K562 (cell line): ENCODE results near the gene SCAPER. TPM values are rescaled to one million over a fixed set of nuclear protein-coding genes. Genes with fewer than 3 reads are reported as not detected.

Source experiments
- ARHGAP35 ChIP-seq: fragments of 450-650 bp; IDR thresholded peaks from 2 replicates; pipeline ENCODE4 v1.6.1; 2018; ENCODE audit not compliant: partially characterized antibody
- C11orf30 ChIP-seq: fragments of 450-650 bp; IDR thresholded peaks from 2 replicates; pipeline ENCODE4 v1.6.1; 2016; ENCODE audit warnings: low read depth, mild to moderate bottlenecking
- CHD1 ChIP-seq: fragments of 200-600 bp; sonication (generic); IDR thresholded peaks from one replicate; pipeline ENCODE4 v1.6.1; 2012; ENCODE audit warnings: mild to moderate bottlenecking, moderate library complexity, low read length, inconsistent platforms
- CREB1 ChIP-seq, 2 experiments: sonication (generic) in 1 of 2; formaldehyde crosslinking in 1 of 2; IDR thresholded peaks; 2 replicates each; pipeline versions ENCODE4 v1.6.1 to v1.8.0; 2012 to 2022; ENCODE audit warnings: inconsistent platforms in 1 of 2, mild to moderate bottlenecking in 1 of 2, missing genetic modification reagents in 1 of 2, moderate library complexity in 1 of 2
- FIP1L1 ChIP-seq: fragments of 200-400 bp; formaldehyde crosslinking; IDR thresholded peaks from 2 replicates; pipeline ENCODE4 v1.6.1; 2018; ENCODE audit warnings: mild to moderate bottlenecking, low read depth, low read length; ENCODE audit not compliant: poor library complexity, severe bottlenecking
- FOXJ3 ChIP-seq: sonication (generic); formaldehyde crosslinking; IDR thresholded peaks from 2 replicates; pipeline ENCODE4 v1.4.0; 2020; ENCODE audit warnings: mild to moderate bottlenecking, missing genetic modification reagents
- FUS ChIP-seq: fragments of 200-400 bp; formaldehyde crosslinking; optimal IDR thresholded peaks from 2 replicates; pipeline ENCODE3; 2017; ENCODE audit warnings: low read depth, low read length
- NELFE ChIP-seq: IDR thresholded peaks from 2 replicates; pipeline ENCODE4 v1.6.1; 2011; ENCODE audit warnings: mild to moderate bottlenecking; ENCODE audit not compliant: insufficient read depth, insufficient read length
- NFRKB ChIP-seq: fragments of 450-650 bp; IDR thresholded peaks from 2 replicates; pipeline ENCODE4 v1.6.1; 2016; ENCODE audit warnings: low read depth
- PHB ChIP-seq: fragments of 250-450 bp; sonication (Bioruptor Pico); IDR thresholded peaks from 2 replicates; pipeline ENCODE4 v1.5.0; 2021
- PHF20 ChIP-seq: fragments of 450-650 bp; IDR thresholded peaks from 2 replicates; pipeline ENCODE4 v1.6.1; 2018; ENCODE audit not compliant: partially characterized antibody
- POLR2A ChIP-seq: fragments of 450-650 bp; conservative IDR thresholded peaks from 2 replicates; pipeline ENCODE4 v1.6.1; 2016
- POLR3A ChIP-seq: IDR thresholded peaks from 2 replicates; pipeline ENCODE4 v1.6.1; 2011; ENCODE audit warnings: borderline replicate concordance, mild to moderate bottlenecking, moderate library complexity; ENCODE audit not compliant: insufficient read length, insufficient read depth; ENCODE audit errors: extremely low read depth
- PYGO2 ChIP-seq: fragments of 450-650 bp; IDR thresholded peaks from 2 replicates; pipeline ENCODE4 v1.6.1; 2016; ENCODE audit warnings: mild to moderate bottlenecking, missing genetic modification characterization, moderate library complexity, missing compliant biosample characterization
- RBM22 ChIP-seq: fragments of 200-400 bp; formaldehyde crosslinking; IDR thresholded peaks from 2 replicates; pipeline ENCODE4 v1.6.1; 2018; ENCODE audit warnings: low read length, low read depth; ENCODE audit not compliant: poor library complexity, severe bottlenecking
- XRCC5 ChIP-seq: fragments of 200-400 bp; formaldehyde crosslinking; IDR thresholded peaks from 2 replicates; pipeline ENCODE4 v1.6.1; 2017; ENCODE audit warnings: low read depth, mild to moderate bottlenecking, low read length
- polyA plus RNA-seq, 8 experiments: library from polyadenylated mRNA; depleted of rRNA in 4 of 8; stranded (reverse) in 5 of 8; unstranded in 3 of 8; fragments of >200 nt; fragmentation: Nextera tagmentation in 2 of 8; fragmentation: Illumina TruSeq in 1 of 8; extraction: Ambion mirVana in 2 of 8; extraction: Trizol in 1 of 8; gene quantifications; 2 replicates each; pipeline versions ENCODE4 v1.2.1 to v1.2.3, GENCODE V29; 2011 to 2014; ENCODE audit warnings: inconsistent platforms in 1 of 8, missing spikeins in 1 of 8
- total RNA-seq, 7 experiments: library from RNA; depleted of rRNA in 6 of 7; stranded (reverse); fragments of >200 nt in 6 of 7; fragmentation: Illumina TruSeq in 2 of 7; extraction: Trizol in 2 of 7; gene quantifications; 2 replicates each; pipeline versions ENCODE4 v1.2.1 to v1.2.3, GENCODE V29; 2011 to 2021; ENCODE audit warnings: low replicate concordance in 1 of 7
- TF ChIP-seq, protein P1 (sequence below): fragments of 450-650 bp; IDR thresholded peaks from 2 replicates; pipeline ENCODE4 v1.6.1; 2016; ENCODE audit warnings: mild to moderate bottlenecking
- TF ChIP-seq, protein P2 (sequence below): fragments of 450-650 bp; IDR thresholded peaks from 2 replicates; pipeline ENCODE4 v1.6.1; 2016; ENCODE audit warnings: borderline replicate concordance
- TF ChIP-seq, protein P3 (sequence below): fragments of 450-650 bp; formaldehyde crosslinking; conservative IDR thresholded peaks from 2 replicates; pipeline ENCODE4 v1.4.0; 2022; ENCODE audit warnings: mild to moderate bottlenecking, missing genetic modification characterization
- TF ChIP-seq, protein P4 (sequence below): fragments of 450-650 bp; conservative IDR thresholded peaks from 2 replicates; pipeline ENCODE4 v1.6.1; 2016; ENCODE audit warnings: missing genetic modification characterization, low read depth, mild to moderate bottlenecking, missing compliant biosample characterization, moderate library complexity

SCAPER gene
- total and polyA plus RNA-seq, 9 of the 15 experiments (the other 6 are each of a cell fraction or from before 2014, with no cell fraction given) = 1.3 to 5.7 (median 3.2) TPM

DNA sequence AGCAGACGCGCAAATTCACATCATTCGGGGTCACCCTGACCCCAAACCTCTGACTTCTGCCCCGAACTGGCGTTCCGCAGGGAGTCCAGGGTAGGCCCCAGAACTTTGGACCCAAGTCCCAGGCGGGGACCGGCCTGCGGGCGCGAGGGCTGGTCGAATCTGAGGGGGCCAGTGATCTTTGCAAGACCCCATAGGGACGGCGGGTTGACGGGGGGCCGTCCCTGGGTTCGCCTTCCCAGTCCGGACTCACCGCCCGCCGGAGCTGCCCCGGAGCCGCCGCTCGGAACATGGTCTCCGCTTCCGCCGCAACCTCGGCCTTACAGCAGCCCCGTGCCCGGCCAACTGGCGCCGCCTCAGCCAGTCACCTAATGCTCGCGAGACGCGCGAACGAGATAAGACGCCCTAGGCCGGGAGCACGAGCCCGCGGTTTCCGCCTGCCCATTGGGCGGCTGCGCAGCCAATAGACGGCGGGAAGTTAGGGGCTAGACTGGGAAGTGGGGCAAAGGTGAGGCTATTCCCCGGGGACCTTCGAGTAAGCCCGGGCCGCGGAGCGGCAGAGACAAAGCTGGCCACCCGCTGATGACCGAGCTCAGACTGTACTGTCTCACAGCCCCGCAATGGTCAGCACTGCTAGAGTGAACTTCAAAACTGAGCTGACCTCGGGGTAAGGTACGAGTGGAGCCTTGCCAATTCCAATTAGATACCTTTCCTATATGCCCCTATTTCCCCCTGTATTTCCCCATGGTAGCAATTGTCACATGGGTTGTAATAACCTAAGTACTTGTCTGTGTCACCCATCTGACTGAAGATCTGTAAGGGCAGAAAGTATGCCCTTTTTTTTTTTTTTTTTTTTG lies 593.8 kb downstream of the SCAPER start, which contains the start of gene ETFA (continued):
- TF ChIP-seq POLR3A (no peak), CHD1 (no peak), CREB1 (IDR thresholded peaks at IDR 0.05) (peak; percentile 48), CREB1 (CRISPR knock-in tag; IDR thresholded peaks at IDR 0.05) (peak; percentile 70), PYGO2 (no peak), NELFE (no peak), ARHGAP35 (peak; percentile 94), PHB (CRISPR knock-in tag) (no peak), FUS (no peak), C11orf30 (0 out of 2 replicates have a peak, but pooled peaks have one; percentile 46), POLR2A (peak; percentile 96), XRCC5 (0 out of 2 replicates have a peak, but pooled peaks have one; percentile 19), RBM22 (peak; percentile 80), FOXJ3 (CRISPR knock-in tag) (no peak), FIP1L1 (peak; percentile 77), PHF20 (peak; percentile 52), NFRKB (0 out of 2 replicates have a peak, but pooled peaks have one; percentile 33)
- TF ChIP-seq, protein P1, sequence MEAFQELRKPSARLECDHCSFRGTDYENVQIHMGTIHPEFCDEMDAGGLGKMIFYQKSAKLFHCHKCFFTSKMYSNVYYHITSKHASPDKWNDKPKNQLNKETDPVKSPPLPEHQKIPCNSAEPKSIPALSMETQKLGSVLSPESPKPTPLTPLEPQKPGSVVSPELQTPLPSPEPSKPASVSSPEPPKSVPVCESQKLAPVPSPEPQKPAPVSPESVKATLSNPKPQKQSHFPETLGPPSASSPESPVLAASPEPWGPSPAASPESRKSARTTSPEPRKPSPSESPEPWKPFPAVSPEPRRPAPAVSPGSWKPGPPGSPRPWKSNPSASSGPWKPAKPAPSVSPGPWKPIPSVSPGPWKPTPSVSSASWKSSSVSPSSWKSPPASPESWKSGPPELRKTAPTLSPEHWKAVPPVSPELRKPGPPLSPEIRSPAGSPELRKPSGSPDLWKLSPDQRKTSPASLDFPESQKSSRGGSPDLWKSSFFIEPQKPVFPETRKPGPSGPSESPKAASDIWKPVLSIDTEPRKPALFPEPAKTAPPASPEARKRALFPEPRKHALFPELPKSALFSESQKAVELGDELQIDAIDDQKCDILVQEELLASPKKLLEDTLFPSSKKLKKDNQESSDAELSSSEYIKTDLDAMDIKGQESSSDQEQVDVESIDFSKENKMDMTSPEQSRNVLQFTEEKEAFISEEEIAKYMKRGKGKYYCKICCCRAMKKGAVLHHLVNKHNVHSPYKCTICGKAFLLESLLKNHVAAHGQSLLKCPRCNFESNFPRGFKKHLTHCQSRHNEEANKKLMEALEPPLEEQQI = peak; percentile 56; the same call in 1 of the 2 replicates
- TF ChIP-seq, protein P2, sequence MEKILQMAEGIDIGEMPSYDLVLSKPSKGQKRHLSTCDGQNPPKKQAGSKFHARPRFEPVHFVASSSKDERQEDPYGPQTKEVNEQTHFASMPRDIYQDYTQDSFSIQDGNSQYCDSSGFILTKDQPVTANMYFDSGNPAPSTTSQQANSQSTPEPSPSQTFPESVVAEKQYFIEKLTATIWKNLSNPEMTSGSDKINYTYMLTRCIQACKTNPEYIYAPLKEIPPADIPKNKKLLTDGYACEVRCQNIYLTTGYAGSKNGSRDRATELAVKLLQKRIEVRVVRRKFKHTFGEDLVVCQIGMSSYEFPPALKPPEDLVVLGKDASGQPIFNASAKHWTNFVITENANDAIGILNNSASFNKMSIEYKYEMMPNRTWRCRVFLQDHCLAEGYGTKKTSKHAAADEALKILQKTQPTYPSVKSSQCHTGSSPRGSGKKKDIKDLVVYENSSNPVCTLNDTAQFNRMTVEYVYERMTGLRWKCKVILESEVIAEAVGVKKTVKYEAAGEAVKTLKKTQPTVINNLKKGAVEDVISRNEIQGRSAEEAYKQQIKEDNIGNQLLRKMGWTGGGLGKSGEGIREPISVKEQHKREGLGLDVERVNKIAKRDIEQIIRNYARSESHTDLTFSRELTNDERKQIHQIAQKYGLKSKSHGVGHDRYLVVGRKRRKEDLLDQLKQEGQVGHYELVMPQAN = peak; percentile 62
- TF ChIP-seq, protein P3, sequence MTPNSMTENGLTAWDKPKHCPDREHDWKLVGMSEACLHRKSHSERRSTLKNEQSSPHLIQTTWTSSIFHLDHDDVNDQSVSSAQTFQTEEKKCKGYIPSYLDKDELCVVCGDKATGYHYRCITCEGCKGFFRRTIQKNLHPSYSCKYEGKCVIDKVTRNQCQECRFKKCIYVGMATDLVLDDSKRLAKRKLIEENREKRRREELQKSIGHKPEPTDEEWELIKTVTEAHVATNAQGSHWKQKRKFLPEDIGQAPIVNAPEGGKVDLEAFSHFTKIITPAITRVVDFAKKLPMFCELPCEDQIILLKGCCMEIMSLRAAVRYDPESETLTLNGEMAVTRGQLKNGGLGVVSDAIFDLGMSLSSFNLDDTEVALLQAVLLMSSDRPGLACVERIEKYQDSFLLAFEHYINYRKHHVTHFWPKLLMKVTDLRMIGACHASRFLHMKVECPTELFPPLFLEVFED (CRISPR knock-in tag) = no peak
- TF ChIP-seq, protein P4, sequence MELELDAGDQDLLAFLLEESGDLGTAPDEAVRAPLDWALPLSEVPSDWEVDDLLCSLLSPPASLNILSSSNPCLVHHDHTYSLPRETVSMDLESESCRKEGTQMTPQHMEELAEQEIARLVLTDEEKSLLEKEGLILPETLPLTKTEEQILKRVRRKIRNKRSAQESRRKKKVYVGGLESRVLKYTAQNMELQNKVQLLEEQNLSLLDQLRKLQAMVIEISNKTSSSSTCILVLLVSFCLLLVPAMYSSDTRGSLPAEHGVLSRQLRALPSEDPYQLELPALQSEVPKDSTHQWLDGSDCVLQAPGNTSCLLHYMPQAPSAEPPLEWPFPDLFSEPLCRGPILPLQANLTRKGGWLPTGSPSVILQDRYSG (tag) = 0 out of 2 replicates have a peak, but pooled peaks have one; percentile 61
